Esophagus squamous epithelium (tissue), 5 donors: Measurements from ENCODE around the gene RABGAP1L. TPM values are rescaled to one million over a fixed set of nuclear protein-coding genes. Genes with fewer than 3 reads are reported as not detected.

Experiments used
- DNase-seq: peaks from one replicate; lab custom pipeline; 2025; lab: John Stamatoyannopoulos, UW
- H3K27ac ChIP-seq, 4 donors: fragments of 200-600 bp; sonication (generic); one replicate each; pipeline ENCODE4 v1.5.1; 2016 to 2019; ENCODE audit warnings: mild to moderate bottlenecking in 1 of 4
- H3K27me3 ChIP-seq, 4 donors: fragments of 200-600 bp; sonication (generic); 1 replicate in 3 of 4; 2 replicates in 1 of 4; pipeline versions ENCODE4 v1.5.1 to v1.6.0; 2017 to 2021; ENCODE audit warnings: antibody characterized with exemption in 1 of 4
- H3K36me3 ChIP-seq, 3 donors: fragments of 200-600 bp; sonication (generic); one replicate each; pipeline ENCODE4 v1.5.1; 2016 to 2019
- H3K4me1 ChIP-seq, 3 donors: fragments of 200-600 bp; sonication (generic); one replicate each; pipeline ENCODE4 v1.5.1; 2017 to 2019
- H3K4me3 ChIP-seq, 4 donors: fragments of 200-600 bp; sonication (generic); 1 replicate in 3 of 4; 2 replicates in 1 of 4; pipeline ENCODE4 v1.5.1; 2016 to 2019; ENCODE audit warnings: mild to moderate bottlenecking in 2 of 4, moderate library complexity in 1 of 4
- H3K9me3 ChIP-seq, 3 donors: fragments of 200-600 bp; sonication (generic); one replicate each; pipeline ENCODE4 v1.5.1; 2016 to 2019
- POLR2A ChIP-seq, 4 donors: fragments of 450-650 bp; IDR thresholded peaks; one replicate each; pipeline ENCODE4 v1.6.1; 2017; ENCODE audit warnings: antibody characterized with exemption in 4 of 4, mild to moderate bottlenecking in 4 of 4, moderate library complexity in 3 of 4
- WGBS, 2 donors: methylation state at CpG; one replicate each; pipeline ENCODE4 v1.1.5; 2018; 5-methylcytosine and 5-hydroxymethylcytosine counted together
- intact Hi-C: fragments of 100-400 bp; cut with DNase I; formaldehyde crosslinking; loops from one replicate; pipeline ENCODE4 v1.15.0; 2022
- total RNA-seq, 4 donors: library from RNA; depleted of rRNA; stranded (reverse); fragments of >200 nt; gene quantifications; one replicate each; pipeline ENCODE4 v1.1.0, GENCODE V29; 2016
- TF ChIP-seq, protein P1 (sequence below), 6 experiments: fragments of 450-650 bp in 4 of 6; fragments of 200-600 bp in 2 of 6; sonication (generic) in 2 of 6; IDR thresholded peaks; one replicate each; pipeline ENCODE4 v1.5.1; 2016 to 2019; ENCODE audit warnings: antibody characterized with exemption in 6 of 6, mild to moderate bottlenecking in 4 of 6, moderate library complexity in 4 of 6
- donor health status: DM: yes; HTN: yes; CAD: no.

Gene RABGAP1L
- total RNA-seq, 4 donors from 2014 or later, result 35.7 to 45.6 (median 41.0) TPM

GRCh38 chr1:174623324-174624035, 464.2 kb downstream of the RABGAP1L start:
- no peak overlapping the region for H3K27ac ChIP-seq
- no peak overlapping the region for H3K4me3 ChIP-seq
- no peak for DNase-seq
- WGBS, 2 donors, result 46 to 65% methylated on average over 2 of the region's 2 CpGs
- TF ChIP-seq, protein P1, sequence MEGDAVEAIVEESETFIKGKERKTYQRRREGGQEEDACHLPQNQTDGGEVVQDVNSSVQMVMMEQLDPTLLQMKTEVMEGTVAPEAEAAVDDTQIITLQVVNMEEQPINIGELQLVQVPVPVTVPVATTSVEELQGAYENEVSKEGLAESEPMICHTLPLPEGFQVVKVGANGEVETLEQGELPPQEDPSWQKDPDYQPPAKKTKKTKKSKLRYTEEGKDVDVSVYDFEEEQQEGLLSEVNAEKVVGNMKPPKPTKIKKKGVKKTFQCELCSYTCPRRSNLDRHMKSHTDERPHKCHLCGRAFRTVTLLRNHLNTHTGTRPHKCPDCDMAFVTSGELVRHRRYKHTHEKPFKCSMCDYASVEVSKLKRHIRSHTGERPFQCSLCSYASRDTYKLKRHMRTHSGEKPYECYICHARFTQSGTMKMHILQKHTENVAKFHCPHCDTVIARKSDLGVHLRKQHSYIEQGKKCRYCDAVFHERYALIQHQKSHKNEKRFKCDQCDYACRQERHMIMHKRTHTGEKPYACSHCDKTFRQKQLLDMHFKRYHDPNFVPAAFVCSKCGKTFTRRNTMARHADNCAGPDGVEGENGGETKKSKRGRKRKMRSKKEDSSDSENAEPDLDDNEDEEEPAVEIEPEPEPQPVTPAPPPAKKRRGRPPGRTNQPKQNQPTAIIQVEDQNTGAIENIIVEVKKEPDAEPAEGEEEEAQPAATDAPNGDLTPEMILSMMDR (IDR thresholded peaks at IDR 0.05), result no peak
- no peak for TF ChIP-seq POLR2A (IDR thresholded peaks at IDR 0.05)
- H3K9me3 ChIP-seq, result no peaks in the 10 kb centered on the region
- intact Hi-C loops, result no loop called here
- H3K36me3 ChIP-seq, result no peaks in the 10 kb centered on the region
- H3K4me1 ChIP-seq, result no peaks in the 10 kb centered on the region
- no peaks in the 10 kb centered on the region for H3K27me3 ChIP-seq

DNA sequence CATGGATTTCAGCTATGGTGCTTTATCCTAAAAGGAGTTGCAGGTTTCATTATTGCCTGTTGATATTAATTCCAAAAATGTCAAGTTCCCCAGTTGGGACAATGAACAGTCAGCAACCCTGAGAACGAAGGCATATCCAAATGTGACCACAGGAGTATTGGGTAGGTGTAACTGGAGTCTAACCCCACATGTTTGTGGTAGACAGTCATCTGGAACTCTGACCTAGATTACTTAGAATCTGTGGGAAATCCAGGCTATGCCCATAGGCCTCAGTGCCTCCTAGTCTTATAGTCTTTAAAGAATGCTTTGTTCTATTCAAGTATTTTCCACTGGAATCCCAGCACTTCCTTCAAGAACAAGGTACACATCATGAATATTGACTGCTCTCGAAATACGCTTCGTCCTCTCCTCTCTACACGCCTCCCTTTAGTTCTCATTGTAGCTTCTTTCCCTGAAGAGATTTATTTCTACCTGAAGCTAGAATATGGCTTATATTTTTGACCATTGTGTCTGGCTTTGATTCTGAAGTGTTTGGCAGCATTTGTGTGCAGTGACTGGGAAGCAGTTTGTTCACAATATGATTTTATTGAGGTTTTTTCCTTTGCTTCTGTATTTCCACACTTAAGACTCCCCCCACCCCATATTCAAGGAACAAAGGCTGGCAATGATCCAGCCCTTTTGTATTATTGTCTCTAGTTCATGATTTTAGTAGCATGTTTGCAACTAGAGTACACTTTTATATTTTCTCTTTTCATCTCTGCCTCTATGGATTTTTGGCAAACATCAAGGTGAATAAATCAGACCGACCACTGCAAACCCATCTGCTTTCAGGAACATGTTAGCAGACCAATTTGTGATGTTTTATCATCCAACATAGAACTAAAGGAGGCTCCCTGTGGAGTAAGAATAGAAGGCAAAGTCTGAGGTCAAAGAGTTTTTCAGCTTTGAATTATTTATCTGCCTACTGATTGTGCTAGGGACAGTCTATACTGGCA, 467.0 kb downstream of the RABGAP1L start:
- intact Hi-C loops, result no loop called here
- H3K9me3 ChIP-seq, result no peaks in the 10 kb centered on the region
- no peak overlapping the region for H3K27ac ChIP-seq
- TF ChIP-seq, protein P1 (IDR thresholded peaks at IDR 0.05), result no peak
- no peak for TF ChIP-seq POLR2A (IDR thresholded peaks at IDR 0.05)
- H3K4me3 ChIP-seq, result no peak overlapping the region
- DNase-seq, result no peak
- no peaks in the 10 kb centered on the region for H3K27me3 ChIP-seq
- 83 to 91% methylated on average over 6 of the region's 6 CpGs for WGBS, 2 donors
- H3K4me1 ChIP-seq, result no peaks in the 10 kb centered on the region
- no peaks in the 10 kb centered on the region for H3K36me3 ChIP-seq

DNA sequence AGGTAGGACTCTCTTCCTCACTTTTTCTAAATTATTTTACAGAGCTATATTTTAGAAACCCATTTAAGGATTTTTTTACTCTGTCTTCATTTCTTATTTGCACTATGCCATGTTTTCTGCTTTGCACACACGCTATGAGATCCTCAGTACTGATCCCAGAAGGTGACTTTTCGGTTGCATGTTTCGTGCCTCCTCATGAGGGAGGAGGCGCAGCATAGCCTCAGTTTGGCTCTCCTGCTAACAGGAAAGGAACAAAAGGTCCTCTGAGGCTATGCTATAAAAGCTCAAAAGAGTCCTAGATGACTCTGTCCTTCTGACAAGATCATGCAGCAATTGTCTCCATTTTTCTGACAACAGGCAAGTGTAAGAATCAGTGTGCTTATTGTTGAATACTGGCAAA, 478.2 kb downstream of the RABGAP1L start:
- no peaks in the 10 kb centered on the region for H3K4me1 ChIP-seq
- no peak for TF ChIP-seq POLR2A (IDR thresholded peaks at IDR 0.05)
- TF ChIP-seq, protein P1 (IDR thresholded peaks at IDR 0.05), result no peak
- intact Hi-C loops, result no loop called here

DNA sequence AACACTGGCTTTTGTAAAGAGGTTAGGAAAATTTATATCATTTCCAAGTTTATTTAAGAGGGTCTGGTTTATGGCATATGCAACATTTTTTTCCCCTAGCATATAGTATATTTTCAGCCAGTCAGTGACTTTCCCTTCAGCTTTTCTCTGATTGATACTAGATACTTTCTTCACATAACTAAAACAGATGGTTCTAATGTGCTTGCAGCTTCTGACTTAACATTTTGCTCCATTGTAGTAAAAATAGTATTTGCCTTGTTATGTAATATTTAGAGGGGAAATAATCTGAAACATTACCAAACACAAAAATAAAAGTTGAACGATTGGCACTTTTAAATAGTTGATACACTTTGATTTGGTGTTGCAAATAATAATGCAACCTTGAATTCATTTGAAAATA, 480.1 kb downstream of the RABGAP1L start:
- intact Hi-C loops, result no loop called here
- no peak overlapping the region for H3K4me3 ChIP-seq
- peaks cover 0 to 15% (median 0%) of the 10 kb centered on the region in 3 donors for H3K36me3 ChIP-seq
- no peak overlapping the region for H3K27ac ChIP-seq
- DNase-seq, result no peak
- TF ChIP-seq, protein P1 (IDR thresholded peaks at IDR 0.05), result no peak
- TF ChIP-seq POLR2A (IDR thresholded peaks at IDR 0.05), result no peak
- no peaks in the 10 kb centered on the region for H3K9me3 ChIP-seq
- H3K27me3 ChIP-seq, result no peaks in the 10 kb centered on the region
- WGBS, 2 donors, result 68 to 72% methylated on average over 1 of the region's 1 CpG
- no peaks in the 10 kb centered on the region for H3K4me1 ChIP-seq

More for the DNA sequence above, 478.2 kb downstream of the RABGAP1L start:
- H3K27ac ChIP-seq, result no peak overlapping the region
- WGBS, 2 donors, result 92 to 98% methylated on average over 4 of the region's 4 CpGs
- H3K27me3 ChIP-seq, result no peaks in the 10 kb centered on the region
- DNase-seq, result no peak
- H3K4me3 ChIP-seq, result no peak overlapping the region
- H3K36me3 ChIP-seq, result peaks cover 0 to 15% (median 0%) of the 10 kb centered on the region in 3 donors
- H3K9me3 ChIP-seq, result no peaks in the 10 kb centered on the region
